H54 (cell line): Measurements from ENCODE around the gene ARL5A.

Experiments used
- DNase-seq: peaks from one replicate; pipeline ENCODE4 v3.0.0; 2011; ENCODE audit warnings: low spot score, mixed read lengths; ENCODE audit not compliant: insufficient read length
- FAIRE-seq: peaks from 3 replicates; lab custom pipeline; 2011; peaks lifted over from hg19 to GRCh38; lab: Jason Lieb, UNC
- POLR2A ChIP-seq: IDR thresholded peaks from 2 replicates; pipeline ENCODE4 v1.6.1; 2011; ENCODE audit warnings: low read depth, mild to moderate bottlenecking, low read length

The ARL5A gene

GRCh38 chr2:151824886-151825285, 3.3 kb downstream of the ARL5A start:
- DNase-seq (no peak), FAIRE-seq (no peak)
- TF ChIP-seq POLR2A: no peak

- TF ChIP-seq POLR2A: no peak
These were observed 4.6 kb downstream of the ARL5A start for GRCh38 chr2:151823651-151824050.

GRCh38 chr2:151819920-151820319, 8.3 kb downstream of the ARL5A start:
- DNase-seq: no peak
- FAIRE-seq: no peak
- no peak for TF ChIP-seq POLR2A

More at GRCh38 chr2:151823651-151824050, 4.6 kb downstream of the ARL5A start:
- DNase-seq: no peak
- no peak for FAIRE-seq

GRCh38 chr2:151817929-151818328, 10.3 kb downstream of the ARL5A start:
- FAIRE-seq (no peak), DNase-seq (no peak)
- TF ChIP-seq POLR2A: no peak

GRCh38 chr2:151816843-151817242, 11.4 kb downstream of the ARL5A start:
- no peak for TF ChIP-seq POLR2A
- FAIRE-seq (no peak), DNase-seq (no peak)

GRCh38 chr2:151815821-151816489, 12.3 kb downstream of the ARL5A start:
- DNase-seq: no peak
- no peak for TF ChIP-seq POLR2A
- no peak for FAIRE-seq

- FAIRE-seq (no peak), DNase-seq (no peak)
- no peak for TF ChIP-seq POLR2A
These were observed 17.7 kb downstream of the ARL5A start for GRCh38 chr2:151810489-151810888.

- no peak for FAIRE-seq
- no peak for TF ChIP-seq POLR2A
- no peak for DNase-seq
These were observed 19.2 kb downstream of the ARL5A start for GRCh38 chr2:151809073-151809383.

- no peak for TF ChIP-seq POLR2A
- DNase-seq: no peak
- no peak for FAIRE-seq
These were observed 19.8 kb downstream of the ARL5A start for GRCh38 chr2:151808258-151809072.

GRCh38 chr2:151805961-151806360, 22.3 kb downstream of the ARL5A start:
- no peak for TF ChIP-seq POLR2A
- FAIRE-seq (no peak), DNase-seq (no peak)

GRCh38 chr2:151805343-151805742, 22.9 kb downstream of the ARL5A start:
- TF ChIP-seq POLR2A: no peak
- FAIRE-seq (no peak), DNase-seq (no peak)

GRCh38 chr2:151803811-151804210, 24.4 kb downstream of the ARL5A start:
- no peak for TF ChIP-seq POLR2A
- DNase-seq (no peak), FAIRE-seq (no peak)

GRCh38 chr2:151802315-151802714, 25.9 kb downstream of the ARL5A start:
- FAIRE-seq (no peak), DNase-seq (no peak)
- TF ChIP-seq POLR2A: no peak

- no peak for TF ChIP-seq POLR2A
- no peak for FAIRE-seq
These were observed 28.3 kb downstream of the ARL5A start for GRCh38 chr2:151799886-151800292.

GRCh38 chr2:151796774-151797173, 31.4 kb downstream of the ARL5A start:
- TF ChIP-seq POLR2A: no peak
- no peak for FAIRE-seq
- DNase-seq: no peak

More at GRCh38 chr2:151799886-151800292, 28.3 kb downstream of the ARL5A start:
- no peak for DNase-seq
